Uterus (tissue), 4 donors: ENCODE measurements around the gene PKD2L1. TPM values are rescaled to one million over a fixed set of nuclear protein-coding genes. Genes with fewer than 3 reads are reported as not detected.

ENCODE experiments used
- DNase-seq, 2 donors: peaks; one replicate each; pipeline ENCODE4 v3.0.0-alpha.2; 2019 to 2020
- H3K27ac ChIP-seq, 2 donors: fragments of 200-600 bp; sonication (generic); 1 replicate in 1 of 2; 2 replicates in 1 of 2; pipeline ENCODE4 v1.5.1; 2016 to 2018
- H3K27me3 ChIP-seq, 2 donors: fragments of 200-600 bp; sonication (generic); one replicate each; pipeline ENCODE4 v1.5.1; 2018 to 2019; ENCODE audit warnings: control low read depth in 1 of 2
- H3K36me3 ChIP-seq, 2 donors: fragments of 200-600 bp; sonication (generic); one replicate each; pipeline ENCODE4 v1.5.1; 2019; ENCODE audit warnings: control low read depth in 1 of 2
- H3K4me1 ChIP-seq, 2 donors: fragments of 200-600 bp; sonication (generic); one replicate each; pipeline ENCODE4 v1.5.1; 2018 to 2019; ENCODE audit warnings: control low read depth in 1 of 2
- H3K4me3 ChIP-seq, 2 donors: fragments of 200-600 bp; sonication (generic); 1 replicate in 1 of 2; 2 replicates in 1 of 2; pipeline ENCODE4 v1.5.1; 2018 to 2019; ENCODE audit warnings: mild to moderate bottlenecking in 1 of 2
- H3K9me3 ChIP-seq, 2 donors: fragments of 200-600 bp; sonication (generic); one replicate each; pipeline ENCODE4 v1.5.1; 2019; ENCODE audit warnings: control low read depth in 1 of 2
- POLR2A ChIP-seq, 2 donors: fragments of 450-650 bp; IDR thresholded peaks; one replicate each; pipeline ENCODE4 v1.6.1; 2016; ENCODE audit warnings: antibody characterized with exemption in 2 of 2, mild to moderate bottlenecking in 1 of 2, moderate library complexity in 1 of 2
- intact Hi-C: fragments of 100-400 bp; cut with DNase I; formaldehyde crosslinking; loops from one replicate; pipeline ENCODE4 v1.15.1; 2023; ENCODE audit warnings: low total_unique reads
- small RNA-seq: library from RNA; depleted of rRNA; stranded (forward); fragments of <200 nt; gene quantifications from one replicate; pipeline ENCODE3, GENCODE V24; 2016
- total RNA-seq, 4 donors: library from RNA; depleted of rRNA in 3 of 4; stranded (reverse); fragments of >200 nt in 3 of 4; gene quantifications; one replicate each; pipeline versions ENCODE4 v1.1.0 to v1.2.4, GENCODE V29; 2014 to 2023
- TF ChIP-seq, protein P1 (sequence below), 4 experiments: fragments of 200-600 bp in 2 of 4; fragments of 450-650 bp in 2 of 4; sonication (generic) in 2 of 4; IDR thresholded peaks; one replicate each; pipeline ENCODE4 v1.5.1; 2016 to 2019; ENCODE audit warnings: antibody characterized with exemption in 4 of 4, mild to moderate bottlenecking in 2 of 4, moderate library complexity in 1 of 4
- donor health status: DM: yes; HTN: yes; CAD: no.

PKD2L1 gene
- total RNA-seq, 4 donors from 2014 or later: not detected

DNA sequence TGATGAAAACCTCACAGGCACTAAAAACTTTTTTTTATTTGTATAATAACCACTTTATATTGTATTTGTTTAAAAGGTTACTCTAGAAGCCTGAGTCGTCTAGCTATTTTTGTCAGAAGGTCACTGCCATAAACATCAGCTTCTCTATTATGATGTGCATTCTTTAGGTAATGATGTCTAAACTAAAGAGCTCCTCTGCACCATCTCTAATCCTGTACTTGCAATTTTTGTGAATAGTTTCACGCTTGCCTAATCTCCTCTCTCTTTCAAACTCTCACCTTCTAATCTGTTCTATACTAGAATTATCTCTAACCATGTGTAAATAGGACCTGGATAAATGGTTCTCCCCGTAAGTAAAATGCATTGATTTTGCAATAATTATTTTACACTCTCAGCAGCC lies 90.2 kb downstream of the PKD2L1 start:
- no peaks in the 10 kb centered on the region for H3K36me3 ChIP-seq
- H3K27ac ChIP-seq: no peak overlapping the region
- no peak for TF ChIP-seq POLR2A (IDR thresholded peaks at IDR 0.05)
- TF ChIP-seq, protein P1, sequence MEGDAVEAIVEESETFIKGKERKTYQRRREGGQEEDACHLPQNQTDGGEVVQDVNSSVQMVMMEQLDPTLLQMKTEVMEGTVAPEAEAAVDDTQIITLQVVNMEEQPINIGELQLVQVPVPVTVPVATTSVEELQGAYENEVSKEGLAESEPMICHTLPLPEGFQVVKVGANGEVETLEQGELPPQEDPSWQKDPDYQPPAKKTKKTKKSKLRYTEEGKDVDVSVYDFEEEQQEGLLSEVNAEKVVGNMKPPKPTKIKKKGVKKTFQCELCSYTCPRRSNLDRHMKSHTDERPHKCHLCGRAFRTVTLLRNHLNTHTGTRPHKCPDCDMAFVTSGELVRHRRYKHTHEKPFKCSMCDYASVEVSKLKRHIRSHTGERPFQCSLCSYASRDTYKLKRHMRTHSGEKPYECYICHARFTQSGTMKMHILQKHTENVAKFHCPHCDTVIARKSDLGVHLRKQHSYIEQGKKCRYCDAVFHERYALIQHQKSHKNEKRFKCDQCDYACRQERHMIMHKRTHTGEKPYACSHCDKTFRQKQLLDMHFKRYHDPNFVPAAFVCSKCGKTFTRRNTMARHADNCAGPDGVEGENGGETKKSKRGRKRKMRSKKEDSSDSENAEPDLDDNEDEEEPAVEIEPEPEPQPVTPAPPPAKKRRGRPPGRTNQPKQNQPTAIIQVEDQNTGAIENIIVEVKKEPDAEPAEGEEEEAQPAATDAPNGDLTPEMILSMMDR (IDR thresholded peaks at IDR 0.05): no peak
- no peak for DNase-seq
- no peaks in the 10 kb centered on the region for H3K4me1 ChIP-seq
- intact Hi-C loops: no loop called here
- no peaks in the 10 kb centered on the region for H3K27me3 ChIP-seq
- no peak overlapping the region for H3K4me3 ChIP-seq
- H3K9me3 ChIP-seq: no peaks in the 10 kb centered on the region

DNA sequence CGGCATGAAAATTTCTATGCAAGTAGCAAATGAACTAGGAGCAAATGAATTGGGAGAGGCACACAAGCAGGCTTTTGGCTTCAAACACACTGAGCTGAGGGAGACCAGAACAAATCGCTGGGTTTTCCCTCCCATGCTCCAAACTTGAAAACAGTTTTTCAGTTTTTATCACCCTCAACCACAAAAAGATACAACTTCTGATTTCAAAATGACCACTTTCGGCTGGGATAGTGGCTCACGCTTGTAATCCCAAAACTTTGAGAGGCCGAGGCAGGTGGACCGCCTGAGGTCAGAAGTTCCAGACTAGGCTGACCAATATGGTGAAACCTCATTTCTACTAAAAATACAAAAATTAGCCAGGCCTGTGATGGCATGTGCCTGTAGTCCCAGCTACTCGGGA lies 91.6 kb downstream of the PKD2L1 start:
- H3K9me3 ChIP-seq: no peaks in the 10 kb centered on the region
- intact Hi-C loops: no loop called here
- no peak for DNase-seq
- H3K4me1 ChIP-seq: no peaks in the 10 kb centered on the region
- H3K4me3 ChIP-seq: no peak overlapping the region
- H3K36me3 ChIP-seq: no peaks in the 10 kb centered on the region
- no peak for TF ChIP-seq POLR2A (IDR thresholded peaks at IDR 0.05)
- TF ChIP-seq, protein P1 (IDR thresholded peaks at IDR 0.05): no peak
- H3K27me3 ChIP-seq: no peaks in the 10 kb centered on the region
- no peak overlapping the region for H3K27ac ChIP-seq

Small RNA genes lying within 50 kb of the gene (small RNA-seq; reads per million reads assigned to genes)
- not detected for gene RNU6-422P

Other genes with a start within 250 kb of the PKD2L1 start
- gene CPN1, start 248.4 kb downstream of the PKD2L1 start, total RNA-seq: not detected
- 10 to 100 TPM in 3 of 4 donors, 1 to 10 TPM in 1; 2.4 to 44.8 (median 16.7) TPM for gene ERLIN1, start 144.2 kb downstream of the PKD2L1 start, total RNA-seq
- 10 to 100 TPM; 12.3 to 28.7 (median 24.2) TPM for gene CHUK, start 100.6 kb downstream of the PKD2L1 start, total RNA-seq
- gene CWF19L1, start 62.6 kb downstream of the PKD2L1 start, total RNA-seq: 10 to 100 TPM in 3 of 4 donors, 1 to 10 TPM in 1; 4.1 to 42.4 (median 29.3) TPM
- gene BLOC1S2, start 43.5 kb downstream of the PKD2L1 start, total RNA-seq: 10 to 100 TPM in 2 of 4 donors, 1 to 10 TPM in 1, under 1 TPM in 1; 0.51 to 22.7 (median 13.3) TPM
- 10 to 100 TPM in 1 of 4 donors, 1 to 10 TPM in 2, under 1 TPM in 1; 0.59 to 29.8 (median 6.0) TPM for gene SCD, start 17.0 kb upstream of the PKD2L1 start, total RNA-seq
- under 1 TPM in 1 of 4 donors, not detected in 3; 0.28 TPM for gene WNT8B, start 132.8 kb upstream of the PKD2L1 start, total RNA-seq
- gene SEC31B, start 189.6 kb upstream of the PKD2L1 start, total RNA-seq: 10 to 100 TPM in 2 of 4 donors, 1 to 10 TPM in 2; 7.6 to 19.5 (median 13.8) TPM
- 100 to 1,000 TPM in 2 of 4 donors, 10 to 100 TPM in 2; 78.3 to 134 (median 111) TPM for gene NDUFB8, start 199.6 kb upstream of the PKD2L1 start, total RNA-seq
- gene HIF1AN, start 205.7 kb upstream of the PKD2L1 start, total RNA-seq: 10 to 100 TPM in 2 of 4 donors, 1 to 10 TPM in 2; 2.8 to 36.2 (median 13.6) TPM